Activated naive CD4-positive, alpha-beta T cell (primary cell): ENCODE measurements around the gene SPN.
A peak's percentile ranks its signal among the peaks of the same experiment; 100 is the strongest.
"Not testable (repeated sequence)": the region's sequence is repeated elsewhere in the genome, so short reads cannot be mapped to it uniquely, and the experiment has no call there.

Source experiments
- DNase-seq, 4 experiments: peaks; one replicate each; lab custom pipeline; 2025; lab: John Stamatoyannopoulos, UW

The SPN gene

GRCh38 chr16:29676989-29677785, 14.1 kb downstream of the SPN start:
- DNase-seq = no peak

- no peak for DNase-seq
Measured at GRCh38 chr16:29678691-29679267, 15.7 kb downstream of the SPN start, which contains the start of gene QPRT. TSS of gene QPRT (plus strand) at chr16:29679180. CDS start at chr16:29679198, 18 bp downstream.

- DNase-seq = no peak
Measured at GRCh38 chr16:29680180-29680598, 17.1 kb downstream of the SPN start.

- no peak for DNase-seq
Measured at GRCh38 chr16:29683543-29684090, 20.6 kb downstream of the SPN start.

- no peak for DNase-seq
Measured at GRCh38 chr16:29684679-29685078, 21.6 kb downstream of the SPN start.

- no peak for DNase-seq
Measured at GRCh38 chr16:29686740-29687332, 23.8 kb downstream of the SPN start.

GRCh38 chr16:29687755-29688154, 24.7 kb downstream of the SPN start:
- no peak for DNase-seq

- DNase-seq = no peak
Measured at GRCh38 chr16:29688172-29688571, 25.1 kb downstream of the SPN start.

GRCh38 chr16:29689490-29690351, 26.7 kb downstream of the SPN start:
- DNase-seq = not testable (repeated sequence)

- DNase-seq = not testable (repeated sequence)
Measured at GRCh38 chr16:29692606-29693005, 29.6 kb downstream of the SPN start.

GRCh38 chr16:29694384-29695195, 31.5 kb downstream of the SPN start:
- DNase-seq = no peak

GRCh38 chr16:29695675-29696074, 32.6 kb downstream of the SPN start:
- DNase-seq = not testable (repeated sequence)

- no peak for DNase-seq
Measured at GRCh38 chr16:29696881-29697331, 33.9 kb downstream of the SPN start.

- DNase-seq = no peak
Measured at GRCh38 chr16:29697391-29697790, 34.3 kb downstream of the SPN start.

- DNase-seq = no peak
Measured at GRCh38 chr16:29698042-29698441, 35.0 kb downstream of the SPN start.

GRCh38 chr16:29698484-29699323, 35.7 kb downstream of the SPN start:
- DNase-seq = no peak

- no peak for DNase-seq
Measured at GRCh38 chr16:29699324-29700219, 36.5 kb downstream of the SPN start.

- DNase-seq = peak; percentile 37 to 68 (median 49)
Measured at GRCh38 chr16:29700253-29700987, 37.4 kb downstream of the SPN start.
